Measurements from ENCODE around the gene RNU5D-1.
"Not testable (repeated sequence)": the region's sequence is repeated elsewhere in the genome, so short reads cannot be mapped to it uniquely, and the experiment has no call there.

The RNU5D-1 gene

GRCh38 chr1:44730741-44731512 lies at the start of gene RNU5D-1:
Gene RNU5D-1, minus strand, starts transcription at chr1:44731170.
- peak; percentile 90 for DNase-seq

- no peak for DNase-seq
These were observed 49.7 kb upstream of the RNU5D-1 start for GRCh38 chr1:44780583-44781121.

- no peak for DNase-seq
These were observed 48.0 kb upstream of the RNU5D-1 start for GRCh38 chr1:44778705-44779576.

DNA sequence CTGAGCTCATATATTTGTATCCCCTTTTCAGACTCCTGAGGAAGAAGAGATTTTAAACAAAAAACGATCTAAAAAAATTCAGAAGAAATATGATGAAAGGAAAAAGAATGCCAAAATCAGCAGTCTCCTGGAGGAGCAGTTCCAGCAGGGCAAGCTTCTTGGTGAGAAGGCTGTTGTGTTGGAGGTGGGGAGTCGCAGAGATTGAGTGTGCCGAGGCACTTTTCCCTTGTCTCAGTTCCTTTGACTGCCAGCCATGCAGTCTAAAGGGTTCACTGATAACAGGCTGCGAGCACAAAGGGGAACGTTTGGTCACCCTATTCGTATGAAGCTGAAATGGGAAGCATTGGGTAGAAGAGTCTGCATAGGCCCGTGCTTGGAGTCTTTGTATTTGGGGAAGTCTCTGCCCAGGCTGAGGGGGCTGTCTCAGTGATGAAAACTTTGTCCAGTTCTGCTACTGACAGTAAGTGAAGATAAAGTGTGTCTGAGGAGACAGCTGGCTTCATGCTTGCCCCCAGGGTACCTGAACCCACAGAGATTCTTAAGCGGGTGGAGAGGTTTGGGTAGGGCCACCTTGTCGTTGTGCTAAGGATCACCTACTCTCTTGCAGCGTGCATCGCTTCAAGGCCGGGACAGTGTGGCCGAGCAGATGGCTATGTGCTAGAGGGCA lies 47.1 kb upstream of the RNU5D-1 start:
- no peak for DNase-seq

GRCh38 chr1:44777547-44777946 lies 46.6 kb upstream of the RNU5D-1 start:
- no peak for DNase-seq

GRCh38 chr1:44776730-44777068 lies 45.7 kb upstream of the RNU5D-1 start:
- no peak for DNase-seq

GRCh38 chr1:44775930-44776729 lies 45.2 kb upstream of the RNU5D-1 start:
- DNase-seq, result peak; percentile 51

- DNase-seq, result peak; percentile 84
These were observed 44.3 kb upstream of the RNU5D-1 start, which contains the start of gene RPS8 for GRCh38 chr1:44775078-44775929. Gene RPS8, plus strand, starts transcription at chr1:44775540. Its CDS starts 57 bp downstream, at chr1:44775597.

GRCh38 chr1:44766421-44766820 lies 35.5 kb upstream of the RNU5D-1 start:
- not testable (repeated sequence) for DNase-seq

GRCh38 chr1:44760876-44761275 lies 29.9 kb upstream of the RNU5D-1 start:
- DNase-seq, result no peak

- DNase-seq, result no peak
These were observed 28.1 kb upstream of the RNU5D-1 start for GRCh38 chr1:44759077-44759476.

GRCh38 chr1:44757420-44757819 lies 26.4 kb upstream of the RNU5D-1 start:
- no peak for DNase-seq

GRCh38 chr1:44747878-44748277 lies 16.9 kb upstream of the RNU5D-1 start:
- DNase-seq, result no peak

DNA sequence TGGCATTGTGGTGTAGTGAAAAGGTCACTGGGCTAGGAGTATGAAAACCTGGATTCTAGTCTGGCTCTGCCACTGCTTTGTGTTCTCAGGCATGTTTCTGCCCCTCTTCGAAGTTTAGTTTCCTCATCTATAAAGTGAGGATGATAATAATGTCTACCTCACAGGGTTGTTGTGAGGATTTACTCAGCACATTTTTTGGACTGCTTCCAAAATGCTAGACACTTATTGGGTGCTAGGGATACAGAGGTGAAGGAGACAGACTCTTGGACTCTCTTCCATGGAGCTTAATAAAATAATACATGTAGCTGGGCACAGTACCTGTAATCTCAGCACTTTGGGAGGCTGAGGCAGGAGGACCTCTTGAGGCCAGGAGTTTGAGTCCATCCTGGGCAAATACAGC lies 12.2 kb upstream of the RNU5D-1 start:
- no peak for DNase-seq

DNA sequence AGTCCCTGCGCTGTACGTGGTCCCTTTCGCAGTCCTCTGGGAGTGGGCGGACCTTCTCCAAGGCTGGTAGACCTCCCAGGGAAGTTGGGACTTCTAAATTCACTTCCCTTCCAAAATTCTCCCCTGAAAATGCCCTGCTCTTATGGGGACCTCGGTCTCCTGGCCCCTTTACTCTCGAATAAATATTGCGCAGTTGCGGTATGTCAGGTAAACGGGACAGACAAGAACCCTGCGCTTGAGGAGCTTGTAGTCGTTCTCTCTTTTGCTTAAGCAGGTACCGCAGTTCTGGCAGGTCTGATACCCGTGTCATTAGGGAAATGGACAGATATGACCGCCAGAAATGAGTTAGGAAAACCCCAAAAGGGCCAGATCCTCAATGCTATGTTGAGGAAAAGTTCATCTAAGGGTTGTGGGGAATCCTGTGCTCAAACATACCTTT lies 9.2 kb upstream of the RNU5D-1 start:
- DNase-seq, result no peak

DNA sequence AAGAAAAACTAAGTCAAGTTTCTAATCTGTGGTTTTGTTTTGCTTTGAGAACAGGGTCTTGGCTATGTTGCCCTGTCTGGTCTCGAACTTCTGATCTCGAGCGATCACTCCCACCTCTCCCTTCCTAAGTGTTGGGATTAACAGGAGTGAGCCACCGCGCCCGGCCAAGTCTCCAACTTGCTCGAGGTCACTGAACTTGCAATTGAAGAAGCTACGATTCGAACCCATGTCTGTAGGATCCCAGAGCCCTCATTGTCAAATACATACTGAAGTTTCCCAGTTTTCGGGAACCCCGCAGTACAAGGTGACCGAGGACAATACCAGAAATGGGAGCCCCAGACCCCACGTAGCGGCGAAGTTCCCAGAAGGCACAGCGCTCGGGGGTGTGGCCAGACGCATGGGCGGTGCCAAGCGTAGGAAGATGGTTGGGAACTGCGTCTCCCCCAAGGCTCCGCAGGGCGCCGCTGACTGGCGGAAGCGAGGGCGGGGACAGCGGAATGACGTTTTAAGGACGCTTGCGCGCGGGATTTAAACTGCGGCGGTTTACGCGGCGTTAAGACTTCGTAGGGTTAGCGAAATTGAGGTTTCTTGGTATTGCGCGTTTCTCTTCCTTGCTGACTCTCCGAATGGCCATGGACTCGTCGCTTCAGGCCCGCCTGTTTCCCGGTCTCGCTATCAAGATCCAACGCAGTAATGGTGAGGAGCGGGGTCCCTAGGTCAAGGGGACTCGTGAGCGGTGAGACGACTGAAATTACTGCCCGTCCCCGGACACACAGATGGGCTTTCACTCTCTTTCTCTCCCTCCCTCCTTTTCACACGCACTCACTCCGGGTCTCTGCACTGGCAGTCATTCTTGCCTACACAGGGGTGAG lies 8.6 kb upstream of the RNU5D-1 start, which contains the start of gene KIF2C:
Gene KIF2C, plus strand, starts transcription at position 531 of the 872 bp plus-strand sequence. Its CDS starts 96 bp downstream, at position 627.
- peak; percentile 96 for DNase-seq

DNA sequence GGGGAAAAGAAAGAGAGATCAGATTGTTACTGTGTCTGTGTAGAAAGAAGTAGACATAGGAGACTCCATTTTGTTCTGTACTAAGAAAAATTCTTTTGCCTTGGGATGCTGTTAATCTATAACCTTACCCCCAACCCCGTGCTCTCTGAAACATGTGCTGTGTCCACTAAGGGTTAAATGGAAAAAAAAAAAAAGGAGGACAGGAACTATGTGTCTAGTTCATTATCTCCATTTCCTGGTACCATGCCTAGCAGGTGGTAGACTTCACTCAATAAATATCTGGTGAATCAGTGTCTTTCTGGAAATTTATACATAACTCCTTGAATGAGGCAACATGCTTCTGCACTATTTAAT lies 8.0 kb upstream of the RNU5D-1 start:
- not testable (repeated sequence) for DNase-seq

GRCh38 chr1:44735992-44736391 lies 5.0 kb upstream of the RNU5D-1 start:
- no peak for DNase-seq

DNA sequence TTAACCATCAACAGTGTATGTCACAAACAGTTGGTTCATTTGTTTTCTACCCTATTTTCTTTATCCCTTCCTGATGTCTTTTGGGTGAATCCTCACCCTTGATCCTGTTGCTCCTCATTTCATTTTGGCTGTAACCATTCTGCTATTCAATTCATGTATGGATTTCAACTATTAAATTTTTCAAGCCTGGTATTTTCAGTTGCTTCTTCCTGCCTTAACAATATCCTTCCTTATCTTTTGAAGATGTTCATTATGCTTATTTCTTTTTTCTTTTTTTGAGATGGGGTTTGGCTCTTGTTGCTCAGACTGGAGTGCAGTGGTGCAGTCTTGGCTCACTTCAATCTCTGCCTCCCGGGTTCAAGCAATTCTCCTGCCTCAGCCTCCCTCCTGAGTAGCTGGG lies 2.8 kb upstream of the RNU5D-1 start:
- DNase-seq, result no peak

DNA sequence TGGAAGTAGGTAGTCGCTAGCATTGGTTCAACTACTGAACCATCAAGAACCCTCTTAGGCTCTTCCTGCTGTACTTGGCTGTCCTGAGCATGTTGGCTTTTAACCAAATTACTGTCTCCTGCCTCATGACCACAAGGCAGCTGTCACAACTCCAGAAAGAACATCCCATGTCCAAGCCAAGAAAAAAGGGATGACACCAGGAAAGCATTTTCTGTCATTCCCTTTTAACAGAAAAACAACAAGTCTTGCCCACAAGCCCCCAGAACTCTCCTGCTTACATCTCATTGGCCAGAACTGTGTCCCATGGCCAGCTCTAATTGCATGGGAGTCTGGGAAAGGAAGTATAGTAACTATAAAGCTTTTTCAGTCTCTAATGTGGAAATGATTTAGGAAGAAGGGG lies 2.4 kb upstream of the RNU5D-1 start:
- no peak for DNase-seq
